ENCODE measurements around the gene FGF14.

The FGF14 gene

DNA sequence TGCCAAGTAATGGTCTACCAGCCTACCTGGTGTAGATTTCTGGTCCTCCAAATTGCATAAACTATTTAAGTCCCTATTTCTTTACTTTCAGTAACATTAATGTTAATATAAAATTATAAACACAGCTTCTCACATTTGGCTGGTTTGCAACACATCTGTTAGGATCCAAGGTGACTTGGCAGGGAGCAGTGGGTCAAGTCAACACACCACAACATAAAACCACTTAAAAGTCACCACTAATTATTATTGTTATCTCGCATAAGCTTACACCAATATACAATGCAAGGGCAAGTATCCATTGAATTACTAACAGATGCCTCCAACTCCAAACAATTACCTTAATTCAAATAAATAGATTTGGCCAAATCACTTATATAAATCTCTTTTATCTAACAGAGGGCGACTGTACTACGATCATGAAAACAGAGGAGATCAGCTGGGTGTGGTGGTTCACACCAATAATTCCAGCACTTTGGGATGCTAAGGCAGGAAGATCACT is 74.7 kb downstream of the FGF14 start:
- Histone ChIP-seq H3K9ac (ENCODE audit: low read depth, low read length) (no peak overlapping the region), H3K27ac (ENCODE audit: low read depth, low read length) (no peak overlapping the region), H3K36me3 (ENCODE audit: control insufficient read depth, insufficient read depth, low read length) (no peaks in the 10 kb centered on the region), H3K27me3 (ENCODE audit: control insufficient read depth, insufficient read depth, low read length) (no peaks in the 10 kb centered on the region), H3K9me3 (ENCODE audit: control insufficient read depth, insufficient read depth, low read length) (no peaks in the 10 kb centered on the region), H3K4me1 (ENCODE audit: control insufficient read depth, insufficient read depth, low read length) (no peaks in the 10 kb centered on the region), H3K4me3 (ENCODE audit: low read depth, low read length) (no peak overlapping the region)

DNA sequence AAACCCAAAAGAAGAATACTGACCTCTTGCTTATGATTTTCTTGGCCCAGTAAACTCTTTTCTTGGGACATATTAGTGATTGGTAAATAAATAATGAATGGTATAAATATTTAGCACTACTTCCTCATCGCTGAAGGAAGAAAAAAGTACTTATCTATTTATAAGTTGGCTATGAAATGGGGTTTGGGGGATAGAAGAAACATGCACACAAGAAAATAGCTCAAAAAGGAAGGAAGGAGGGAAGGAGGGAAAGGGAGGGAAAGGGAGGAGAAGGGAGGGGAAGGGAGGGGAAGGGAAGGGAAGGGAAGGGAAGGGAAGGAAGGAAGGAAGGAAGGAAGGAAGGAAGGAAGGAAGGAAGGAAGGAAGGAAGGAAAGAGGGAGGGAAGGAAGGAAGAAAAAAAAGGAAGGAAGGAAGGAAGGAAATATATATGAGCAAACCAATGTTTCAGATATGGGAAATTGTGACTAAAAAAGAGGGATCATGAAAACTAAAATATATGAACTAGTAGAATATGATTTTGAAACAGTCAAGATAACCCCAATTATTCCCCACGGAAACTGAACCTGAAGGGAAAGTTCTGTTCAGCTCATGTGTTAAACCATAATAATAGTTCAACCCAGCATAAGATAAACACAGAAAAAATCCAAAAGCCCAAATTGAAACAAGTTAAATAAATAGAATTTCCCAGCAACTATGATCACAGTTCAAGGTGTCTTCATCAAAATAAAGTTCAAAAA is 75.3 kb downstream of the FGF14 start:
- Histone ChIP-seq H3K9ac (ENCODE audit: low read depth, low read length) (no peak overlapping the region), H3K9me3 (ENCODE audit: control insufficient read depth, insufficient read depth, low read length) (no peaks in the 10 kb centered on the region), H3K27ac (ENCODE audit: low read depth, low read length) (no peak overlapping the region), H3K4me1 (ENCODE audit: control insufficient read depth, insufficient read depth, low read length) (no peaks in the 10 kb centered on the region), H3K27me3 (ENCODE audit: control insufficient read depth, insufficient read depth, low read length) (no peaks in the 10 kb centered on the region), H3K36me3 (ENCODE audit: control insufficient read depth, insufficient read depth, low read length) (no peaks in the 10 kb centered on the region), H3K4me3 (ENCODE audit: low read depth, low read length) (no peak overlapping the region)

DNA sequence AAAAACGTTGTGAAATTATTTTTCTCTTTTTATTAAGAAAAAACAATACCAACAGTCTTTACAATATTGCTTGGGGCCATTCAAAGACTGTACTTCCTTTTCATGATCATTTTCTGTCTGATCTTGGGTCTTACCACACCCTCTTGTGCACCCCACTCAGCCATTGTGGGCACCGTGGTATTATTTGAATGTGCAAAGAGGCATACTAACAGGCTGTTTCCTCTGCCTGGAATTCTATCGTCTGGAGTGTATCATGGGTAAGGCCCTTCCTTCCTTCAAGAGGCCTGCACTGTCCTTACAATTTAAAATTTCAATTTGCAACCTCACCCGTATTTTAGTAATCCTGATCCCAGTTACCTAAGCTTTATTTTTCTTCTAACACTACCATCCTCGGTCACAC is 76.5 kb downstream of the FGF14 start:
- Histone ChIP-seq H3K9ac (ENCODE audit: low read depth, low read length) (no peak overlapping the region), H3K9me3 (ENCODE audit: control insufficient read depth, insufficient read depth, low read length) (no peaks in the 10 kb centered on the region), H3K27me3 (ENCODE audit: control insufficient read depth, insufficient read depth, low read length) (no peaks in the 10 kb centered on the region), H3K4me3 (ENCODE audit: low read depth, low read length) (no peak overlapping the region), H3K4me1 (ENCODE audit: control insufficient read depth, insufficient read depth, low read length) (no peaks in the 10 kb centered on the region), H3K36me3 (ENCODE audit: control insufficient read depth, insufficient read depth, low read length) (no peaks in the 10 kb centered on the region), H3K27ac (ENCODE audit: low read depth, low read length) (no peak overlapping the region)

GRCh38 chr13:102323505-102323904 is 78.3 kb downstream of the FGF14 start:
- H3K36me3 ChIP-seq (ENCODE audit: control insufficient read depth, insufficient read depth, low read length), result no peaks in the 10 kb centered on the region
- H3K27me3 ChIP-seq (ENCODE audit: control insufficient read depth, insufficient read depth, low read length), result no peaks in the 10 kb centered on the region
- H3K4me3 ChIP-seq (ENCODE audit: low read depth, low read length), result no peak overlapping the region
- no peak overlapping the region for H3K27ac ChIP-seq (ENCODE audit: low read depth, low read length)
- H3K9ac ChIP-seq (ENCODE audit: low read depth, low read length), result no peak overlapping the region
- H3K4me1 ChIP-seq (ENCODE audit: control insufficient read depth, insufficient read depth, low read length), result no peaks in the 10 kb centered on the region
- H3K9me3 ChIP-seq (ENCODE audit: control insufficient read depth, insufficient read depth, low read length), result no peaks in the 10 kb centered on the region

- no peaks in the 10 kb centered on the region for H3K9me3 ChIP-seq (ENCODE audit: control insufficient read depth, insufficient read depth, low read length)
- H3K9ac ChIP-seq (ENCODE audit: low read depth, low read length), result no peak overlapping the region
- no peaks in the 10 kb centered on the region for H3K27me3 ChIP-seq (ENCODE audit: control insufficient read depth, insufficient read depth, low read length)
- H3K4me3 ChIP-seq (ENCODE audit: low read depth, low read length), result no peak overlapping the region
- H3K4me1 ChIP-seq (ENCODE audit: control insufficient read depth, insufficient read depth, low read length), result no peaks in the 10 kb centered on the region
- no peak overlapping the region for H3K27ac ChIP-seq (ENCODE audit: low read depth, low read length)
- no peaks in the 10 kb centered on the region for H3K36me3 ChIP-seq (ENCODE audit: control insufficient read depth, insufficient read depth, low read length)
Observed at GRCh38 chr13:102323012-102323411, 78.8 kb downstream of the FGF14 start.

DNA sequence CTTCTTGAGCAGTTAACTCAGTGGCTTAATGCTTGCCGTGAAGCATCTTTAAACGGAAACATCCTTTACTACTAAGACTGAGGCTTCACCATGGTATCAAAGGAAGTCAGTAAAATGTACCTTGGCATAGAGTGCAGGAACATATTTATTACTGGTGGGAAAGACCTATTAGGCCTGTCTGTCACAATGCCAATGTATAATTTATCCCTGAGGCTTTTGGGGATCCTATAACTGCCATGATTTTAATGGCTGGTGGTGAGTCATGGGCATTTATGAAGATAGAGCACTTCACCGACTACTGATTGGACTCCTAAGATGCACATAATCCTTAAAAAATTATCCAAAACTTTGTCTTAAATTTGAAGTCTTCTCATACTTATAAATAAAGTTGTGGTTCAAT is 79.6 kb downstream of the FGF14 start:
- no peak overlapping the region for H3K4me3 ChIP-seq (ENCODE audit: low read depth, low read length)
- no peaks in the 10 kb centered on the region for H3K9me3 ChIP-seq (ENCODE audit: control insufficient read depth, insufficient read depth, low read length)
- H3K9ac ChIP-seq (ENCODE audit: low read depth, low read length), result no peak overlapping the region
- H3K4me1 ChIP-seq (ENCODE audit: control insufficient read depth, insufficient read depth, low read length), result no peaks in the 10 kb centered on the region
- no peaks in the 10 kb centered on the region for H3K27me3 ChIP-seq (ENCODE audit: control insufficient read depth, insufficient read depth, low read length)
- no peak overlapping the region for H3K27ac ChIP-seq (ENCODE audit: low read depth, low read length)
- H3K36me3 ChIP-seq (ENCODE audit: control insufficient read depth, insufficient read depth, low read length), result no peaks in the 10 kb centered on the region

DNA sequence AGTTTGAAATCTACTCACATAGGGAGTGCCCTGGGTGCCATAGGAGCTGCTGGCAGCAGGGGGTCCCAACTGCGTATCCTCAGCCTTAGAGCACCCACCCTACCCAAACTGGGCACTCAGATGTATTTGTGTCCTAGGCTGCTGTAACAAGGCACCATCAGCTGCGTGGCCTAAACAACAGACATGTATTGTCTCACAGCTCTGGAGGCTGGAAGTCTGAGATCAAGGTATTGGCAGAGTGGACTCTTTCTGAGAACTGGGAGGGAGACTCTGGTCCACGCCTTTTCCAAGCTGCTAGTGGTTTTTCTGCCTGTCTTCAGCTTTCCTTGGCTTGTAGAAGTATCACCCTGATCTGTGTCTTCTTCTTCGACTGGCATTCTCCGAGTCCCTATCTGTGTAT is 83.6 kb downstream of the FGF14 start:
- H3K27ac ChIP-seq (ENCODE audit: low read depth, low read length), result no peak overlapping the region
- no peak overlapping the region for H3K9ac ChIP-seq (ENCODE audit: low read depth, low read length)
- no peaks in the 10 kb centered on the region for H3K9me3 ChIP-seq (ENCODE audit: control insufficient read depth, insufficient read depth, low read length)
- H3K36me3 ChIP-seq (ENCODE audit: control insufficient read depth, insufficient read depth, low read length), result no peaks in the 10 kb centered on the region
- no peaks in the 10 kb centered on the region for H3K4me1 ChIP-seq (ENCODE audit: control insufficient read depth, insufficient read depth, low read length)
- no peak overlapping the region for H3K4me3 ChIP-seq (ENCODE audit: low read depth, low read length)
- no peaks in the 10 kb centered on the region for H3K27me3 ChIP-seq (ENCODE audit: control insufficient read depth, insufficient read depth, low read length)

- H3K36me3 ChIP-seq (ENCODE audit: control insufficient read depth, insufficient read depth, low read length), result no peaks in the 10 kb centered on the region
- H3K9ac ChIP-seq (ENCODE audit: low read depth, low read length), result no peak overlapping the region
- no peaks in the 10 kb centered on the region for H3K27me3 ChIP-seq (ENCODE audit: control insufficient read depth, insufficient read depth, low read length)
- H3K27ac ChIP-seq (ENCODE audit: low read depth, low read length), result no peak overlapping the region
- H3K4me3 ChIP-seq (ENCODE audit: low read depth, low read length), result no peak overlapping the region
- no peaks in the 10 kb centered on the region for H3K4me1 ChIP-seq (ENCODE audit: control insufficient read depth, insufficient read depth, low read length)
- H3K9me3 ChIP-seq (ENCODE audit: control insufficient read depth, insufficient read depth, low read length), result no peaks in the 10 kb centered on the region
Observed at GRCh38 chr13:102317593-102317992, 84.3 kb downstream of the FGF14 start.

GRCh38 chr13:102316732-102317131 is 85.1 kb downstream of the FGF14 start:
- Histone ChIP-seq H3K9me3 (ENCODE audit: control insufficient read depth, insufficient read depth, low read length) (no peaks in the 10 kb centered on the region), H3K4me3 (ENCODE audit: low read depth, low read length) (no peak overlapping the region), H3K27me3 (ENCODE audit: control insufficient read depth, insufficient read depth, low read length) (no peaks in the 10 kb centered on the region), H3K9ac (ENCODE audit: low read depth, low read length) (no peak overlapping the region), H3K4me1 (ENCODE audit: control insufficient read depth, insufficient read depth, low read length) (no peaks in the 10 kb centered on the region), H3K27ac (ENCODE audit: low read depth, low read length) (no peak overlapping the region), H3K36me3 (ENCODE audit: control insufficient read depth, insufficient read depth, low read length) (no peaks in the 10 kb centered on the region)

DNA sequence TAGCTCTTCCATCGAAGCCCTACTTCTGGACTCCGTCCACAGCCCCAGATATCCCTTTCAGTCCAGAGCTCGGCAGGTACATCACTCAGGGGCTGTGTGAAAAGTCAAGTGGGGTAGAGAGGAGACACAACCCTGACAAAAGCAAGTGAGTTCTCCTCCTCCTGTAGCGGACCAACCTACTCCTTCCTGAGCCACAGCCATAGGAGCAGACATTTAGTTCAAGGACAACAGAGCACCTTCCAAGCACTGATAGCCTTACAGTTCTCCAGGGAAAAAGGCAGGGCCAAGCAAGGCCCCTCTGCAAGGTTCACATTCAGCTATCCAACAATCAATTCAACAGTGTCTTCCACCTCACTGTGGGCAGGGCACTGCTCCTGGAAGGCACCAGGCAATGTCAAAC is 89.0 kb downstream of the FGF14 start:
- Histone ChIP-seq H3K9me3 (ENCODE audit: control insufficient read depth, insufficient read depth, low read length) (no peaks in the 10 kb centered on the region), H3K36me3 (ENCODE audit: control insufficient read depth, insufficient read depth, low read length) (no peaks in the 10 kb centered on the region), H3K9ac (ENCODE audit: low read depth, low read length) (no peak overlapping the region), H3K27me3 (ENCODE audit: control insufficient read depth, insufficient read depth, low read length) (no peaks in the 10 kb centered on the region), H3K4me3 (ENCODE audit: low read depth, low read length) (no peak overlapping the region), H3K27ac (ENCODE audit: low read depth, low read length) (no peak overlapping the region), H3K4me1 (ENCODE audit: control insufficient read depth, insufficient read depth, low read length) (no peaks in the 10 kb centered on the region)

DNA sequence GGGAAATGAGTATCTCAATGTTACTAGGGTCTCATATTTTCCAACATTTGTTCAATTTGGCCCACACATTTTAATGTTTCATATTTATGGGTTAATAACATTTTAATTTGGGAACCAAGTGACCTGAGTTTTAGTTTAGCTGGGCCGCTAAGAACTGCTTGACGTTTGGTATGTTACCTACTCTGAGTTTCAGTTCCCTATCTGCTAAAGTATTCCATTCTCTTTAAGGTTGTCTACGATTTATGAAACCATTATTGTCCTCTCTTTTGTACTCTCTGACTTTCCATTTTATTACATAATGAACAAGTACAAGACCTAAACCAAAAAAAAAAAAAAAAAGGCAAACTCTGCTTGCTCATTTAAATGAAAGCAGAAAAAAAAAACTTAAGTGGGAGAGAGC is 89.9 kb downstream of the FGF14 start:
- Histone ChIP-seq H3K27ac (ENCODE audit: low read depth, low read length) (no peak overlapping the region), H3K27me3 (ENCODE audit: control insufficient read depth, insufficient read depth, low read length) (no peaks in the 10 kb centered on the region), H3K4me3 (ENCODE audit: low read depth, low read length) (no peak overlapping the region), H3K4me1 (ENCODE audit: control insufficient read depth, insufficient read depth, low read length) (no peaks in the 10 kb centered on the region), H3K36me3 (ENCODE audit: control insufficient read depth, insufficient read depth, low read length) (no peaks in the 10 kb centered on the region), H3K9ac (ENCODE audit: low read depth, low read length) (no peak overlapping the region), H3K9me3 (ENCODE audit: control insufficient read depth, insufficient read depth, low read length) (no peaks in the 10 kb centered on the region)
